Kidney (tissue), 22 donors: ENCODE results near the gene KDM4E. TPM values are rescaled to one million over a fixed set of nuclear protein-coding genes. Genes with fewer than 3 reads are reported as not detected.

Experiments used
- DNase-seq, 5 donors: peaks; one replicate each; pipeline ENCODE4 v3.0.0-alpha.2; 2013 to 2020
- FAIRE-seq: peaks from 2 replicates; lab custom pipeline; 2012; peaks lifted over from hg19 to GRCh38; lab: Jason Lieb, UNC
- H3K27ac ChIP-seq, 2 donors: one replicate each; pipeline ENCODE4 v1.7.0; 2013; ENCODE audit warnings: low read depth in 2 of 2, low read length in 2 of 2, inconsistent platforms in 1 of 2
- H3K27me3 ChIP-seq: one replicate; pipeline ENCODE4 v1.7.1; 2013; ENCODE audit warnings: low read length, inconsistent platforms; ENCODE audit not compliant: control insufficient read depth, insufficient read depth
- H3K36me3 ChIP-seq, 3 donors: one replicate each; pipeline versions ENCODE4 v1.7.0 to v1.7.1; 2013; ENCODE audit warnings: low read length in 3 of 3, control low read depth in 1 of 3, inconsistent platforms in 1 of 3; ENCODE audit not compliant: insufficient read depth in 3 of 3, control insufficient read depth in 2 of 3
- H3K4me1 ChIP-seq, 3 donors: one replicate each; pipeline versions ENCODE4 v1.7.0 to v1.7.1; 2013; ENCODE audit warnings: low read length in 3 of 3, inconsistent platforms in 1 of 3, low read depth in 1 of 3; ENCODE audit not compliant: control insufficient read depth in 2 of 3, insufficient read depth in 2 of 3
- H3K4me3 ChIP-seq, 3 donors: one replicate each; pipeline versions ENCODE4 v1.7.0 to v1.8.1; 2013; ENCODE audit warnings: low read length in 3 of 3, control low read depth in 1 of 3, inconsistent platforms in 1 of 3
- H3K9ac ChIP-seq, 3 donors: one replicate each; pipeline versions ENCODE4 v1.7.0 to v1.7.1; 2013; ENCODE audit warnings: low read length in 3 of 3, control low read depth in 1 of 3, inconsistent platforms in 1 of 3
- H3K9me3 ChIP-seq, 3 donors: one replicate each; pipeline versions ENCODE4 v1.7.0 to v1.7.1; 2013; ENCODE audit warnings: low read length in 3 of 3, control low read depth in 1 of 3, inconsistent platforms in 1 of 3; ENCODE audit not compliant: control insufficient read depth in 2 of 3, insufficient read depth in 1 of 3
- CTCF ChIP-seq: IDR thresholded peaks from 3 replicates; pipeline ENCODE4 v1.5.1; 2012; ENCODE audit warnings: mild to moderate bottlenecking, moderate library complexity, borderline replicate concordance; ENCODE audit not compliant: insufficient read depth; ENCODE audit errors: extremely low read depth
- intact Hi-C: fragments of 100-400 bp; cut with DNase I; formaldehyde crosslinking; loops from one replicate; pipeline ENCODE4 v1.11.1; 2022
- long read RNA-seq, 10 donors: library from polyadenylated mRNA in 1 of 10; unstranded in 1 of 10; transcript quantifications; one replicate each; pipeline ENCODE4 v2.0.0 and lab custom pipeline, GENCODE V29; 2021 to 2026
- polyA plus RNA-seq: library from polyadenylated mRNA; stranded (reverse); fragments of 350-450 nt; fragmentation: Illumina TruSeq; extraction: RNeasy Lipid Tissue Mini Kit (QIAGEN cat#74804); gene quantifications from one replicate; pipeline ENCODE4 v1.2.3, GENCODE V29; 2014; ENCODE audit warnings: low read depth, low replicate concordance; ENCODE audit not compliant: insufficient read depth
- total RNA-seq: library from RNA; stranded (reverse); fragmentation: NEBNext Ultra II Directional; extraction: Animal tissue kit (Norgen Biotek cat#: 25700); gene quantifications from one replicate; pipeline ENCODE4 v1.2.1, GENCODE V29; 2021
- donor health status: control.
- donor health status: control.
- donor health status: control.
- donor health status: control.
- donor health status: control.
- donor health status: DM: yes; HTN: yes; CAD: no.
- donor health status: Normal renal cell carcinoma (clear cell type).

The KDM4E gene
- not detected for total RNA-seq
- polyA plus RNA-seq = not detected
- long read RNA-seq, donor 1 = 0 reads
- long read RNA-seq, donor 2 = 0 reads
- long read RNA-seq, donor 3, partial matches to known transcripts = 0 of 1 reads
- long read RNA-seq, donor 3, other reads (novel, unspliced or antisense) = 0 of 1 reads
- long read RNA-seq, donor 4, partial matches to known transcripts = 0 of 1 reads
- long read RNA-seq, donor 4, other reads (novel, unspliced or antisense) = 0 of 1 reads
- long read RNA-seq, donor 5 = 0 reads
- long read RNA-seq, donor 6 = 0 reads
- long read RNA-seq, donor 7 = 0 reads
- long read RNA-seq, donor 8, partial matches to known transcripts = 0 of 1 reads
- long read RNA-seq, donor 8, other reads (novel, unspliced or antisense) = 0 of 1 reads
- long read RNA-seq, donor 9 = 0 reads
- long read RNA-seq, donor 10 = 0 reads

- no peak within 1 kb of the TSS for H3K27ac ChIP-seq
- H3K4me3 ChIP-seq = no peak within 1 kb of the TSS
- no peak for FAIRE-seq
- DNase-seq = no peak
- H3K9me3 ChIP-seq = no peaks in the 10 kb centered on the region
- TF ChIP-seq CTCF = no peak
- no peak within 1 kb of the TSS for H3K9ac ChIP-seq
- no peaks in the 10 kb centered on the region for H3K4me1 ChIP-seq
- intact Hi-C loops = no loop called here
- no peaks in the 10 kb centered on the region for H3K27me3 ChIP-seq
- no peaks in the 10 kb centered on the region for H3K36me3 ChIP-seq
Measured at GRCh38 chr11:95024958-95025357, at the start of gene KDM4E. Gene KDM4E, plus strand, starts transcription at chr11:95025258. Its CDS starts 300 bp downstream, at chr11:95025558.

GRCh38 chr11:94975599-94975998, 49.5 kb upstream of the KDM4E start:
- TF ChIP-seq CTCF = no peak
- Histone ChIP-seq H3K9me3 (no peaks in the 10 kb centered on the region), H3K4me1 (peaks cover 0 to 6% (median 6%) of the 10 kb centered on the region in 3 donors), H3K27me3 (no peaks in the 10 kb centered on the region), H3K4me3 (no peak overlapping the region), H3K9ac (no peak overlapping the region), H3K27ac (no peak overlapping the region), H3K36me3 (peaks cover 5 to 11% (median 8%) of the 10 kb centered on the region in 3 donors)
- intact Hi-C loops = no loop called here
- no peak for DNase-seq
- FAIRE-seq = no peak

- Histone ChIP-seq H3K9me3 (no peaks in the 10 kb centered on the region), H3K4me3 (no peak overlapping the region), H3K27ac (no peak overlapping the region), H3K27me3 (no peaks in the 10 kb centered on the region), H3K9ac (no peak overlapping the region), H3K4me1 (no peaks in the 10 kb centered on the region), H3K36me3 (no peaks in the 10 kb centered on the region)
- intact Hi-C loops = no loop called here
- no peak for FAIRE-seq
- no peak for DNase-seq
- no peak for TF ChIP-seq CTCF
Measured at GRCh38 chr11:94987378-94987777, 37.7 kb upstream of the KDM4E start.
